RWPE2 (cell line): ENCODE measurements around the gene TAF10.

Source experiments
- ATAC-seq: fragments of 200-7000 bp; cut with Tn5 transposase; 3 replicates; pipeline ENCODE4 v1.9.1; 2021; ENCODE audit warnings: low read depth
- DNase-seq: peaks from one replicate; pipeline ENCODE4 v3.0.0-alpha.2; 2020; ENCODE audit warnings: low spot score
- H3K27ac ChIP-seq: fragments of 450-650 bp; 2 replicates; pipeline ENCODE4 v1.5.1; 2017; ENCODE audit warnings: mild to moderate bottlenecking; ENCODE audit not compliant: poor library complexity, severe bottlenecking
- H3K27me3 ChIP-seq: fragments of 250-450 bp; sonication (Bioruptor Pico); 2 replicates; pipeline ENCODE4 v1.5.1; 2021; ENCODE audit warnings: mild to moderate bottlenecking, moderate library complexity; ENCODE audit not compliant: insufficient read depth, poor library complexity, severe bottlenecking
- H3K36me3 ChIP-seq: fragments of 250-450 bp; sonication (Bioruptor Pico); 2 replicates; pipeline ENCODE4 v1.5.1; 2020; ENCODE audit warnings: low read depth, mild to moderate bottlenecking, moderate library complexity
- H3K4me1 ChIP-seq: fragments of 250-450 bp; sonication (Bioruptor Pico); 2 replicates; pipeline ENCODE4 v1.5.1; 2021; ENCODE audit warnings: mild to moderate bottlenecking, moderate library complexity; ENCODE audit not compliant: insufficient read depth, poor library complexity, severe bottlenecking
- H3K4me3 ChIP-seq: fragments of 250-450 bp; sonication (Bioruptor Pico); 2 replicates; pipeline ENCODE4 v1.5.1; 2021; ENCODE audit warnings: mild to moderate bottlenecking, moderate library complexity; ENCODE audit not compliant: severe bottlenecking
- H3K9me3 ChIP-seq: fragments of 250-450 bp; sonication (Bioruptor Pico); 2 replicates; pipeline ENCODE4 v1.5.1; 2021; ENCODE audit warnings: mild to moderate bottlenecking, moderate library complexity; ENCODE audit not compliant: severe bottlenecking
- CTCF ChIP-seq: fragments of 450-650 bp; IDR thresholded peaks from one replicate; pipeline ENCODE4 v1.5.1; 2017; ENCODE audit warnings: mild to moderate bottlenecking, moderate library complexity; ENCODE audit not compliant: poor library complexity, severe bottlenecking

Gene TAF10

GRCh38 chr11:6629892-6630631 lies 18.0 kb upstream of the TAF10 start:
- Histone ChIP-seq H3K36me3 (no peaks in the 10 kb centered on the region), H3K9me3 (no peaks in the 10 kb centered on the region), H3K27me3 (no peaks in the 10 kb centered on the region), H3K27ac (no peak overlapping the region), H3K4me1 (no peaks in the 10 kb centered on the region), H3K4me3 (no peak overlapping the region)
- no peak for TF ChIP-seq CTCF
- ATAC-seq: no peak
- no peak for DNase-seq

- H3K27ac ChIP-seq: no peak overlapping the region
- DNase-seq (no peak), ATAC-seq (no peak)
- TF ChIP-seq CTCF: no peak
- H3K4me1 ChIP-seq: no peaks in the 10 kb centered on the region
- H3K36me3 ChIP-seq: no peaks in the 10 kb centered on the region
- no peak overlapping the region for H3K4me3 ChIP-seq
- H3K9me3 ChIP-seq: no peaks in the 10 kb centered on the region
- no peaks in the 10 kb centered on the region for H3K27me3 ChIP-seq
Measured at GRCh38 chr11:6629573-6629891, 17.5 kb upstream of the TAF10 start.

- no peaks in the 10 kb centered on the region for H3K27me3 ChIP-seq
- no peak overlapping the region for H3K27ac ChIP-seq
- ATAC-seq (no peak), DNase-seq (no peak)
- no peaks in the 10 kb centered on the region for H3K36me3 ChIP-seq
- no peak for TF ChIP-seq CTCF
- H3K4me1 ChIP-seq: no peaks in the 10 kb centered on the region
- no peaks in the 10 kb centered on the region for H3K9me3 ChIP-seq
- H3K4me3 ChIP-seq: no peak overlapping the region
Measured at GRCh38 chr11:6628526-6628925, 16.5 kb upstream of the TAF10 start.

GRCh38 chr11:6627762-6628241 lies 15.8 kb upstream of the TAF10 start:
- ATAC-seq (no peak), DNase-seq (no peak)
- TF ChIP-seq CTCF: no peak
- H3K4me1 ChIP-seq: no peaks in the 10 kb centered on the region
- H3K9me3 ChIP-seq: no peaks in the 10 kb centered on the region
- H3K36me3 ChIP-seq: no peaks in the 10 kb centered on the region
- H3K27ac ChIP-seq: no peak overlapping the region
- H3K4me3 ChIP-seq: no peak overlapping the region
- H3K27me3 ChIP-seq: no peaks in the 10 kb centered on the region

GRCh38 chr11:6626971-6627761 lies 15.2 kb upstream of the TAF10 start:
- H3K27me3 ChIP-seq: no peaks in the 10 kb centered on the region
- ATAC-seq (no peak), DNase-seq (no peak)
- no peaks in the 10 kb centered on the region for H3K36me3 ChIP-seq
- H3K9me3 ChIP-seq: no peaks in the 10 kb centered on the region
- H3K4me1 ChIP-seq: no peaks in the 10 kb centered on the region
- TF ChIP-seq CTCF: no peak
- H3K4me3 ChIP-seq: no peak overlapping the region
- no peak overlapping the region for H3K27ac ChIP-seq
